Measurements from ENCODE around the gene CNN3.

The CNN3 gene

DNA sequence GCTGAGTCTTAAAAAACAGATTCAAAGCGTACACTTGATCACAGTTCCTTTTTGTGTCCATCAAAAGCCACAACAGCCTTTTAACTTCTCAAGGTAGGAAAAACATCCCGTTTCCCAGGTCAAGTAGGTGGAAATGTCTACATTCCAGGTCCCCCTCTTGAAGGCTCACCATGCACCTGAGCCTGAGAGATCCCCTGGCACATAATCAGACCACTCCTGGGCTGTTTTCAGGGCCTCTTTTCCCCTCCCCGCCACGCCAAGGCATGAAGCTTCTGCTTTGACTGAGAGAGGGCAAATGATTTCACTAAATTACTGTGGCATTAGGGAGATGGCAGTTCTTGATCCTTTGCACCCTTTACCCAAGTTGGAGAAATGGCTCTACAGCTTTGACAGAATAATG, 21.7 kb downstream of the CNN3 start:
- TF ChIP-seq, protein P1, sequence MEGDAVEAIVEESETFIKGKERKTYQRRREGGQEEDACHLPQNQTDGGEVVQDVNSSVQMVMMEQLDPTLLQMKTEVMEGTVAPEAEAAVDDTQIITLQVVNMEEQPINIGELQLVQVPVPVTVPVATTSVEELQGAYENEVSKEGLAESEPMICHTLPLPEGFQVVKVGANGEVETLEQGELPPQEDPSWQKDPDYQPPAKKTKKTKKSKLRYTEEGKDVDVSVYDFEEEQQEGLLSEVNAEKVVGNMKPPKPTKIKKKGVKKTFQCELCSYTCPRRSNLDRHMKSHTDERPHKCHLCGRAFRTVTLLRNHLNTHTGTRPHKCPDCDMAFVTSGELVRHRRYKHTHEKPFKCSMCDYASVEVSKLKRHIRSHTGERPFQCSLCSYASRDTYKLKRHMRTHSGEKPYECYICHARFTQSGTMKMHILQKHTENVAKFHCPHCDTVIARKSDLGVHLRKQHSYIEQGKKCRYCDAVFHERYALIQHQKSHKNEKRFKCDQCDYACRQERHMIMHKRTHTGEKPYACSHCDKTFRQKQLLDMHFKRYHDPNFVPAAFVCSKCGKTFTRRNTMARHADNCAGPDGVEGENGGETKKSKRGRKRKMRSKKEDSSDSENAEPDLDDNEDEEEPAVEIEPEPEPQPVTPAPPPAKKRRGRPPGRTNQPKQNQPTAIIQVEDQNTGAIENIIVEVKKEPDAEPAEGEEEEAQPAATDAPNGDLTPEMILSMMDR (IDR thresholded peaks at IDR 0.05; ENCODE audit: low read depth, low read length) = no peak
- TF ChIP-seq MYC (IDR thresholded peaks at IDR 0.05; ENCODE audit: low read depth, low read length) = no peak
- TF ChIP-seq, protein P2, sequence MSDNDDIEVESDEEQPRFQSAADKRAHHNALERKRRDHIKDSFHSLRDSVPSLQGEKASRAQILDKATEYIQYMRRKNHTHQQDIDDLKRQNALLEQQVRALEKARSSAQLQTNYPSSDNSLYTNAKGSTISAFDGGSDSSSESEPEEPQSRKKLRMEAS (IDR thresholded peaks at IDR 0.05; ENCODE audit: low read depth, low read length) = no peak
- TF ChIP-seq POLR2A (IDR thresholded peaks at IDR 0.05; ENCODE audit: extremely low read depth, insufficient read length) = no peak
- no peak overlapping the region for H3K4me3 ChIP-seq (ENCODE audit: low read depth, low read length)
- DNase-seq (ENCODE audit: low read depth) = no peak

DNA sequence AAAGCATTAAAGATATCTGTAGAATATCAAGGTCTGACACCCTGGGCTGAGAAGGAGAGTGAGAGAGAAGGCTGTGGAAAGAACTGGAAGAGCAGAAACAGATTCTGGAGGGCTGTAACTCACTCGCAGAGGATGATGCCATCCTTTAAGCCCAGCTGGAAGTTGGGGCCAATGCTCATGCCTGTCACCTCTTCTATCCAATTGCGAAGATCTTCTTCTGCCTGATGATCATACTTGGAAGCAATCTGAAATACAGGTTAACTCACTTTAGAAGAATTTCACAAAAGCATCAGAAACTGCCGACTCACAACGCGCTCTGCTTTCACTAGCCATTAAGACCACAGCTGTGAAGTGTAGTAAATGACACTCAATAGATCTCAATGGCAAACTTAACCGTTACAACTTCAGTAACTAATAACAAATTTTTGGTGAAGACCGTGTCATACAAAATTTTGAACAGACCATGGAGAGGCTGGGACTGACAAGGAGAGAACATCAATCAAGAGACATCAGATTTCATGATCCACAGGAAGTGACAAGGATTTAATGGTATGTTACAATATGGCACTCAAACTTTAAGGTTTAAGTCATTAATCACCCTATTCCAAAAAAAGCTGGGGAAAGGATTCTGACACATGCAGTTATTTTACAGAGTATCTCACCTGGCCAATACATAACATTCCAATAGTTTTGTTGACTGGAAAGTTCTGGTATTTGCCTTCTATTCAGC, 23.5 kb downstream of the CNN3 start:
- DNase-seq (ENCODE audit: low read depth) = no peak
- no peak for TF ChIP-seq POLR2A (IDR thresholded peaks at IDR 0.05; ENCODE audit: extremely low read depth, insufficient read length)
- TF ChIP-seq, protein P1 (IDR thresholded peaks at IDR 0.05; ENCODE audit: low read depth, low read length) = no peak
- TF ChIP-seq, protein P2 (IDR thresholded peaks at IDR 0.05; ENCODE audit: low read depth, low read length) = no peak
- no peak for TF ChIP-seq MYC (IDR thresholded peaks at IDR 0.05; ENCODE audit: low read depth, low read length)
- H3K4me3 ChIP-seq (ENCODE audit: low read depth, low read length) = no peak overlapping the region

DNA sequence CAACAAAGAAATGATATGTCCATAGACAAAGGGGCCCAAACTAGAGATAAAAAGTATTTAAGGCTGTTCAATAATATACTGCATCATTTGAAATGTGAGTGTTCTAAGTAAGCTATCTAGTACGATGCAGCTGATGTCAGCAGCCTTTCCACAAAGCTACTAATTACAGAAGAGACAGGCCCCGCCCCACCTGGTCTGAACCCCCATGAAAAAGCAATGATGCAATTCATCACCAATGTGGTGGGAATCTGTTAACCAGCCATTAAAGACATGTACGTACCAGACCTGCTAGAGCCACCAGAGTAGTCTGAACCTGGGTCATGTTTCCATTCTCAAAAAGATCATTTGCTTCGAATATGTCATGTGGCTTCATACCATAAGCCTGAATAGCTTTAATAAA, 25.1 kb downstream of the CNN3 start:
- DNase-seq (ENCODE audit: low read depth) = no peak
- no peak overlapping the region for H3K4me3 ChIP-seq (ENCODE audit: low read depth, low read length)
- TF ChIP-seq, protein P2 (IDR thresholded peaks at IDR 0.05; ENCODE audit: low read depth, low read length) = no peak
- TF ChIP-seq, protein P1 (IDR thresholded peaks at IDR 0.05; ENCODE audit: low read depth, low read length) = no peak
- TF ChIP-seq POLR2A (IDR thresholded peaks at IDR 0.05; ENCODE audit: extremely low read depth, insufficient read length) = no peak
- no peak for TF ChIP-seq MYC (IDR thresholded peaks at IDR 0.05; ENCODE audit: low read depth, low read length)

DNA sequence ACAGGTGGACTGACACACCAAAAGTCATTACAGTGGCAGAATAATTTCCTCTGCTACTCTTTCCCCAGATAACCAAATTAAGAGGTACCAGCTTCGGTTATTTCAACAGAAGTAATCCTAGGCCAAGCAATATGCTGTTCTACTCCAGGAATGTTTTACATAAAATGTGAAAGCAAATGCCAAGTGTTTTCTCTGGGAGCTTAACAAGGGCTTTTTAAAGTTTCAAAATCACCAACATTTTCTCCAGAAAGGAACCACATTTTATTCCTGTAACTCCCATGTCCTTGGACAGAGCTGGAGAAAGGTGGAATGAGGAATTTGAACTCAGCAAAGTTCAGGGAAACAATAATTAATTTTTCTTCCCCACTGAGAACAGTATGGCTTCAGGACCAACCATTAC, 27.2 kb downstream of the CNN3 start:
- H3K4me3 ChIP-seq (ENCODE audit: low read depth, low read length) = no peak overlapping the region
- DNase-seq (ENCODE audit: low read depth) = no peak
- TF ChIP-seq, protein P1 (IDR thresholded peaks at IDR 0.05; ENCODE audit: low read depth, low read length) = no peak
- TF ChIP-seq MYC (IDR thresholded peaks at IDR 0.05; ENCODE audit: low read depth, low read length) (no peak), POLR2A (IDR thresholded peaks at IDR 0.05; ENCODE audit: extremely low read depth, insufficient read length) (no peak)
- TF ChIP-seq, protein P2 (IDR thresholded peaks at IDR 0.05; ENCODE audit: low read depth, low read length) = no peak

DNA sequence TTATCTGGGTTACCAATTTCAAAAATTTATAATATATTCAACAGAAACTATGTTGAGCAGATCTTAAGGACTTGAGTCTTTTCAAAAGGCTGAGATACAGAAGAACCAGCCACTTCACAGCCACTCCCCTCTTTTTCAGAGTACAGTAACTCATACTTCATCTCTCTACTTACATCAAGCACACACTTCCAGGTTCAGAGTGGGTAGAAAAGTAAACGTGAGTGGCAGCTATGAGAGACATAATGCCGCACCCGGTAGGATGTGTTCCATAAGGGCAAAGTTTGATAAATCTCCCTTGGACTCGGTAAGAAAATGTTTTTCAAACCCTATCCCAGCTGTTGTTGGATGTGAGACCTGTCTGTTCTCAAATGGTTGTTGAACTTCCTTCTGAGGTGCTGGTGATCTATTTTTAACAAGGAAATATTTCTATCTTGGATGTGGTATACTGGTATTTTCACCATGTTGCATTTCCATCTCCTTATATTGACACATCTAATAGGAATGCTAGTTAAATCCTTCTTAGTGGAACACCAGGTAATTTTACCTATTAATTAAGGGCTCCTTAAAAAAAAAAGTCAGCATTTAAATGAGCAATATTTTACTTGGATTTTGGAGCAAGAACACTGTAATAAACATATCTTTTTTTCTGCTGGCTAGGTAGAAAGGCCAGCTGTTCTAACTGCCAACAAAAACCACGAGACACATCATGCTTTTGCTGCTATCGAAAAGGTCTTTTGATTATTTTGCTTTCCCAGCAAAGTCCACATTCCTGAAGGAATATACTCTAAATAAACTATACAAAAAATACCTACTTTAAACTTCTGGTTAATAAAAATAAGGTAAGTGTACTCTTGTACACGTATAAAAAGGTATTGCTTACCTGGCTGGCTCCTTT, 28.2 kb downstream of the CNN3 start:
- TF ChIP-seq, protein P2 (IDR thresholded peaks at IDR 0.05; ENCODE audit: low read depth, low read length) = no peak
- TF ChIP-seq, protein P1 (IDR thresholded peaks at IDR 0.05; ENCODE audit: low read depth, low read length) = no peak
- TF ChIP-seq MYC (IDR thresholded peaks at IDR 0.05; ENCODE audit: low read depth, low read length) = no peak
- no peak for TF ChIP-seq POLR2A (IDR thresholded peaks at IDR 0.05; ENCODE audit: extremely low read depth, insufficient read length)
- DNase-seq (ENCODE audit: low read depth) = no peak
- no peak overlapping the region for H3K4me3 ChIP-seq (ENCODE audit: low read depth, low read length)
